ENCODE results near the gene CHN2.

GRCh38 chr7:29494350-29494749 is 299.8 kb downstream of the CHN2 start:
- TF ChIP-seq CTCF (conservative IDR thresholded peaks at IDR 0.05; ENCODE audit: low read depth, low read length) (no peak), EZH2 (IDR thresholded peaks at IDR 0.05; ENCODE audit: low read length, unreplicated experiment) (no peak), EZH2phosphoT487 (IDR thresholded peaks at IDR 0.05; ENCODE audit: borderline replicate concordance, low read length) (no peak)
